GM19099 (cell line): Measurements from ENCODE around the gene PPP2R3C.

Source experiments
- POLR2A ChIP-seq: IDR thresholded peaks from 3 replicates; pipeline ENCODE4 v1.6.1; 2011; ENCODE audit warnings: low read depth; ENCODE audit not compliant: insufficient read length; ENCODE audit errors: extremely low read depth

PPP2R3C gene

GRCh38 chr14:35044939-35045797 lies 76.6 kb downstream of the PPP2R3C start:
- TF ChIP-seq POLR2A, result no peak

DNA sequence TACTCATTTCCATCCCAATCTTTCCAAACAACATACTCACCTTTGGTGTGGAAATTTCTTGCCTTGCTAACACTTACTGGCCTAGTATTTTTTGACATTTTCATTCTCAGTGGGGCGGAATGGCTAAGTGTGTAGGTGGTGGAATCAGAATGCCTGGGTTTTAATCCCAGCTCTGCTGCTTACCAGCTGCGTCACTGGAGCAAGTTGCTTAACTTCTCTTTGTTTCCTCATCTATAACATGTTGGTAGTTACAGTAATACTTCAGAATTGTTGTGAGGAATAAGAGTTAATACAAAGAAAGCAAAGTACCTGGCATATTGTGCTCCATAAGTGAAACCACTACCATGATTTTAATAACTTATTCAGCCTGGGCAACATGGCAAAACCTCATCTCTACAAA lies 78.7 kb downstream of the PPP2R3C start:
- no peak for TF ChIP-seq POLR2A

DNA sequence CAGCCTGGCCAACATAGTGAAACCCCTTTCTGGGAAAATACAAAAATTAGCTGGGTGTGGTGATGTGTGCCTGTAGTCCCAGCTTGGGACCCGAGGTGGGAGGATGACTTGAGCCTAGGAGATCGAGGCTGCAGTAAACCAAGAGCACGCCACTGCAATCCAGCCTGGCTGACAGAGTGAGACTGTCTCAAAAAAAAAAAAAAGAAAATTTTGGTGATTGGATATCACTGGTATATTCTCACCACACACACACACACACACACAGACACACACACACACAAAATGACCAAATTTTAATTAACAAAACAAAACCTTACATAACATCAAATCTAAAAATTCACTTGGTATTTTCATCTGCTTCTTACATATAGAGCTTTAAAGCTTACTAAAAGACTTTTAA lies 79.2 kb downstream of the PPP2R3C start:
- TF ChIP-seq POLR2A, result no peak
